GM12878 (cell line): ENCODE measurements around the gene GCSAM. TPM values are rescaled to one million over a fixed set of nuclear protein-coding genes. Genes with fewer than 3 reads are reported as not detected.

Experiments
- ATAC-seq: fragments of 200-7000 bp; cut with Tn5 transposase; 3 replicates; pipeline ENCODE4 v1.9.1; 2020; ENCODE audit warnings: mild to moderate bottlenecking, moderate library complexity
- BruUV-seq: library from RNA; stranded (reverse); fragments of 400-500 nt; replicated peaks from 2 replicates; lab custom pipeline; 2021; lab: Mats Ljungman, UMichigan
- CTCF ChIA-PET: fragments of 300-600 bp; sonication (Branson Sonifier 250); formaldehyde crosslinking; extraction: SDS; loops from one replicate; lab custom pipeline; 2021; ENCODE audit warnings: inconsistent platforms; lab: Yijun Ruan, JAX
- POLR2A ChIA-PET: fragments of 350-600 bp; formaldehyde crosslinking; extraction: SDS; loops from one replicate; lab custom pipeline; 2021; ENCODE audit warnings: inconsistent platforms; lab: Charles Lee
- RAD21 ChIA-PET: fragments of 300-600 bp; sonication (Branson Sonifier 250); formaldehyde crosslinking; loops from one replicate; lab custom pipeline; 2023; ENCODE audit warnings: antibody characterized with exemption; ENCODE audit not compliant: unreplicated experiment; lab: Charles Lee
- SMC1A ChIA-PET: fragments of 300-600 bp; sonication (Branson Sonifier 250); formaldehyde crosslinking; loops from one replicate; lab custom pipeline; 2023; ENCODE audit not compliant: unreplicated experiment, uncharacterized antibody; lab: Charles Lee
- DNase-seq: peaks from one replicate; pipeline ENCODE4 v3.0.0-alpha.2; 2011; ENCODE audit warnings: low read depth, low spot score
- FAIRE-seq: peaks from 3 replicates; lab custom pipeline; 2011; peaks lifted over from hg19 to GRCh38; lab: Jason Lieb, UNC
- H2AFZ ChIP-seq: 2 replicates; pipeline ENCODE4 v1.6.0; 2011; ENCODE audit warnings: low read depth, low read length, control low read depth; ENCODE audit not compliant: control insufficient read depth
- H3K27ac ChIP-seq: 2 replicates; pipeline ENCODE4 v1.5.1; 2011; ENCODE audit warnings: control low read depth; ENCODE audit not compliant: control insufficient read depth, insufficient read depth
- H3K27me3 ChIP-seq, 2 experiments: replicated peaks in 1 of 2; 2 replicates each; pipeline versions ENCODE4 v1.6.0 to v1.6.1; 2011; ENCODE audit warnings: low read length in 1 of 2; ENCODE audit not compliant: control insufficient read depth in 2 of 2, insufficient read depth in 2 of 2
- H3K36me3 ChIP-seq, 2 experiments: 2 replicates each; pipeline ENCODE4 v1.5.1; 2011; ENCODE audit warnings: low read length in 1 of 2; ENCODE audit not compliant: control insufficient read depth in 2 of 2, insufficient read depth in 2 of 2
- H3K4me1 ChIP-seq: 2 replicates; pipeline ENCODE4 v1.6.1; 2011; ENCODE audit warnings: mild to moderate bottlenecking, low read length, moderate library complexity, mixed read lengths; ENCODE audit not compliant: control insufficient read depth, insufficient read depth
- H3K4me2 ChIP-seq: 2 replicates; pipeline ENCODE4 v1.6.0; 2011; ENCODE audit warnings: control low read depth; ENCODE audit not compliant: control insufficient read depth, insufficient read depth
- H3K4me3 ChIP-seq: fragments of 200-600 bp; sonication (generic); 2 replicates; pipeline ENCODE4 v1.5.1; 2016
- H3K79me2 ChIP-seq: 2 replicates; pipeline ENCODE4 v1.6.0; 2011; ENCODE audit warnings: low read length; ENCODE audit not compliant: control insufficient read depth, insufficient read depth
- H3K9ac ChIP-seq: 2 replicates; pipeline ENCODE4 v1.8.0; 2011; ENCODE audit warnings: low read length, control low read depth, mixed read lengths; ENCODE audit not compliant: control insufficient read depth, insufficient read depth
- H3K9me3 ChIP-seq: replicated peaks from 3 replicates; pipeline ENCODE4 v1.5.1; 2011; ENCODE audit warnings: mild to moderate bottlenecking, low read length; ENCODE audit not compliant: control insufficient read depth, insufficient read depth
- H4K20me1 ChIP-seq: 2 replicates; pipeline ENCODE4 v1.6.0; 2011; ENCODE audit not compliant: control insufficient read depth, insufficient read depth
- BCL3 ChIP-seq: IDR thresholded peaks from 2 replicates; pipeline ENCODE4 v1.6.1; 2011; ENCODE audit warnings: borderline replicate concordance, low read depth, mild to moderate bottlenecking, moderate library complexity, low read length; ENCODE audit not compliant: insufficient read depth, poor library complexity, severe bottlenecking
- CEBPZ ChIP-seq: fragments of 150-350 bp; IDR thresholded peaks from 2 replicates; pipeline ENCODE4 v1.6.1; 2016; ENCODE audit warnings: low read depth, low read length
- IKZF1 ChIP-seq: fragments of 450-650 bp; conservative IDR thresholded peaks from 2 replicates; pipeline ENCODE4 v1.6.1; 2017; ENCODE audit warnings: antibody characterized with exemption, mild to moderate bottlenecking
- IKZF2 ChIP-seq, 2 experiments: fragments of 450-650 bp; IDR thresholded peaks; 2 replicates each; pipeline ENCODE4 v1.6.1; 2017; ENCODE audit warnings: mild to moderate bottlenecking in 2 of 2, moderate library complexity in 2 of 2
- KLF5 ChIP-seq: fragments of 450-650 bp; IDR thresholded peaks from 2 replicates; pipeline ENCODE4 v1.6.1; 2014; ENCODE audit warnings: mild to moderate bottlenecking; ENCODE audit not compliant: partially characterized antibody
- MAX ChIP-seq: IDR thresholded peaks from 2 replicates; pipeline ENCODE4 v1.6.1; 2012; ENCODE audit warnings: low read depth, low read length, improper control_type of control experiment
- NKRF ChIP-seq: fragments of 450-650 bp; conservative IDR thresholded peaks from 2 replicates; pipeline ENCODE4 v1.6.1; 2017; ENCODE audit warnings: mild to moderate bottlenecking, moderate library complexity
- NRF1 ChIP-seq: conservative IDR thresholded peaks from 2 replicates; pipeline ENCODE4 v1.6.1; 2011; ENCODE audit warnings: mild to moderate bottlenecking, low read depth, low read length, improper control_type of control experiment
- PKNOX1 ChIP-seq: fragments of 450-650 bp; IDR thresholded peaks from 2 replicates; pipeline ENCODE4 v1.6.1; 2016; ENCODE audit warnings: mild to moderate bottlenecking
- RBBP5 ChIP-seq: fragments of 200-600 bp; sonication (generic); conservative IDR thresholded peaks from 2 replicates; pipeline ENCODE4 v1.6.1; 2016
- STAT3 ChIP-seq: IDR thresholded peaks from 2 replicates; pipeline ENCODE4 v1.6.1; 2011; ENCODE audit warnings: low read depth, low read length, improper control_type of control experiment
- ZNF24 ChIP-seq: fragments of 450-650 bp; IDR thresholded peaks from 2 replicates; pipeline ENCODE4 v1.6.1; 2017; ENCODE audit warnings: antibody characterized with exemption, mild to moderate bottlenecking
- WGBS: methylation state at CpG from one replicate; pipeline ENCODE4 v1.1.6; 2016; ENCODE audit warnings: low lambda C conversion rate; ENCODE audit not compliant: insufficient replicate concordance, insufficient coverage; ENCODE audit errors: missing lambda C conversion rate; 5-methylcytosine and 5-hydroxymethylcytosine counted together
- in situ Hi-C: fragments of 300-500 bp; cut with MboI; formaldehyde crosslinking; loops from 9 replicates; pipeline ENCODE4 v1.14.3; 2018; ENCODE audit warnings: mixed read lengths
- intact Hi-C: fragments of 100-400 bp; cut with micrococcal nuclease; formaldehyde crosslinking; loops from one replicate; pipeline ENCODE4 v1.14.2; 2022; ENCODE audit not compliant: unreplicated experiment
- polyA plus RNA-seq, 11 experiments: library from polyadenylated mRNA; depleted of rRNA in 4 of 11; unstranded in 6 of 11; stranded (reverse) in 5 of 11; fragments of >200 nt; fragmentation: Nextera tagmentation in 4 of 11; fragmentation: Illumina TruSeq in 1 of 11; extraction: Ambion mirVana in 4 of 11; extraction: Trizol in 1 of 11; gene quantifications; 1 replicate in 1 of 11; 2 replicates in 10 of 11; pipeline versions ENCODE4 v1.2.1 to v1.2.3, GENCODE V29; 2011 to 2016; ENCODE audit warnings: inconsistent platforms in 2 of 11, missing spikeins in 2 of 11, low read depth in 1 of 11
- total RNA-seq, 4 experiments: library from RNA; depleted of rRNA in 3 of 4; stranded (reverse); fragments of >200 nt in 3 of 4; fragmentation: Illumina TruSeq in 1 of 4; extraction: Trizol in 1 of 4; gene quantifications; 2 replicates each; pipeline versions ENCODE4 v1.2.1 to v1.2.3, GENCODE V29; 2013 to 2021

Gene GCSAM
- total and polyA plus RNA-seq, 10 of the 15 experiments (the other 5 are each of a cell fraction or from before 2014, with no cell fraction given): 81.5 to 407 (median 107) TPM

GRCh38 chr3:112092496-112093179 lies 40.4 kb downstream of the GCSAM start (continued):
- TF ChIP-seq STAT3 (no peak), IKZF1 (0 out of 2 replicates have a peak, but pooled peaks have one; percentile 12), IKZF2 (IDR thresholded peaks at IDR 0.05) (peak in 1 of 2 experiments; percentile 39; a peak in 1 of 4 replicates), NRF1 (no peak)

GRCh38 chr3:112090887-112091586 lies 42.0 kb downstream of the GCSAM start:
- peaks cover 3 to 5% of the 10 kb centered on the region in 2 experiments for H3K27me3 ChIP-seq
- H3K9me3 ChIP-seq: no peaks in the 10 kb centered on the region
- ChIA-PET RAD21 (no interaction called here), POLR2A (no interaction called here), CTCF (interaction anchor here (1.0 kb wide), 2 partner anchors 21 to 48 kb away, joined by 3 read pairs; no protein-coding TSS in a partner anchor), SMC1A (interaction anchor here (1.4 kb wide), 1 partner anchor 78 kb away, joined by 4 read pairs; no protein-coding TSS in a partner anchor)
- H3K79me2 ChIP-seq: no peaks in the 10 kb centered on the region
- peaks cover 11% of the 10 kb centered on the region for H3K4me1 ChIP-seq
- no peak overlapping the region for H3K9ac ChIP-seq
- DNase-seq (no peak), ATAC-seq (peak; percentile 31), FAIRE-seq (no peak)
- no peak overlapping the region for H3K4me3 ChIP-seq
- intact Hi-C loops (no loop called here), in situ Hi-C loops (no loop called here)
- no peak overlapping the region for H3K27ac ChIP-seq
- 67% methylated on average over 6 of the region's 6 CpGs for WGBS
- no TSS peak for BruUV-seq
- H3K36me3 ChIP-seq: no peaks in the 10 kb centered on the region
- H3K4me2 ChIP-seq: no peak overlapping the region
- no peaks in the 10 kb centered on the region for H4K20me1 ChIP-seq
- no peak overlapping the region for H2AFZ ChIP-seq
- no peak for TF ChIP-seq BCL3
- no peak for TF ChIP-seq CEBPZ
- TF ChIP-seq NKRF: no peak
- no peak for TF ChIP-seq STAT3
- no peak for TF ChIP-seq RBBP5
- no peak for TF ChIP-seq KLF5
- TF ChIP-seq PKNOX1: no peak
- no peak for TF ChIP-seq ZNF24
- no peak for TF ChIP-seq MAX
